Muscle layer of colon (tissue), 2 donors: ENCODE data around the gene WLS.
"Not testable (repeated sequence)": the region's sequence is repeated elsewhere in the genome, so short reads cannot be mapped to it uniquely, and the experiment has no call there.

Experiments used
- H3K27ac ChIP-seq: one replicate; pipeline ENCODE4 v1.7.0; 2013; ENCODE audit warnings: low read depth, mild to moderate bottlenecking, low read length, moderate library complexity
- H3K27me3 ChIP-seq, 2 donors: one replicate each; pipeline ENCODE4 v1.7.0; 2013; ENCODE audit warnings: low read length in 2 of 2, mild to moderate bottlenecking in 2 of 2; ENCODE audit not compliant: insufficient read depth in 2 of 2, control insufficient read depth in 1 of 2
- H3K36me3 ChIP-seq: one replicate; pipeline ENCODE4 v1.7.0; 2013; ENCODE audit warnings: mild to moderate bottlenecking, low read length; ENCODE audit not compliant: insufficient read depth
- H3K4me1 ChIP-seq: one replicate; pipeline ENCODE4 v1.7.0; 2013; ENCODE audit warnings: mild to moderate bottlenecking, low read length; ENCODE audit not compliant: insufficient read depth
- H3K4me3 ChIP-seq, 2 donors: one replicate each; pipeline ENCODE4 v1.7.0; 2013; ENCODE audit warnings: low read length in 2 of 2, low read depth in 1 of 2, mild to moderate bottlenecking in 1 of 2, moderate library complexity in 1 of 2
- H3K9ac ChIP-seq: one replicate; pipeline ENCODE4 v1.7.0; 2013; ENCODE audit warnings: low read length
- H3K9me3 ChIP-seq: one replicate; pipeline ENCODE4 v1.7.0; 2013; ENCODE audit warnings: mild to moderate bottlenecking, low read length
- donor health status: abdominal sarcoma.
- donor health status: Adenocarcinoma of cecum.

WLS gene

DNA sequence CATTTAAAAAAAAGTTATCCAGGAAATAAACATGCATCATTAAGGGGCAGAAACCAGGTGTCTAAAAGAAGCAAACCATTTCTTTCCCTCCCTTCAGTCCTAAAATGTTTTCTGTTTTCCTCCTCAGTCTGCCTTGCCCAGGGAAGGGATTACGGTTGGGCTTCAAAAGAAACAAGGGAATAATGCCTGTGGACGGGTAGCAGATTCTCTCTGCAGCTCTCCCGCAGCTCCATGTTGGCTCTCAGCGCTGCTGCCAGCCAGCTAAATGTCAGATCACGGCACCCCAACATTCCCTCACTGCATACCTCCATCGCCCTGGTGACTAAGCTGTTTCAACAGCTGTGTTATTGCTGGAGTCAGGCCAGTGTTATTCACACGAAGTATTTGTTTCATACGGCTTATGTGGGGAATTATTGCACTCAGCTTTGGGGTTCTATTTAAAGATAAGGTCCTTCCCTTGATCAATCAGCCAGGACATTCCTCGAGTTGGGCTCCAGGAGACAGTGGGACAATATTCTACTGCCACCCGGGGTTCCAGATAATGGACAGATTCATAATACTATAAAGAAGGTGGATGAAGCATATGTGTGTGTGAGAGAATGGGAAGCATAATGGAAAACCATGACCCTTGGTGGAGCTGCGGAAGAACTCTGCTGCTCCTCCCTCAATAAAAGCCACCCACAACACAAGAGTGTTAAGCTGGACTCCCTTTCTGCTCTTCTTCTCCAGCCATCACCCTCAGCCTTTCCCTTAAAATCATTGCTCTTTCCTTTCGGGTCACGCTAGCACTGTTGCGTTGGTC lies 58.2 kb downstream of the WLS start:
- H3K9ac ChIP-seq, result no peak overlapping the region
- no peaks in the 10 kb centered on the region for H3K36me3 ChIP-seq
- no peaks in the 10 kb centered on the region for H3K27me3 ChIP-seq
- peak overlapping the region in 1 of 2 donors; percentile 29 for H3K4me3 ChIP-seq
- H3K9me3 ChIP-seq, result no peaks in the 10 kb centered on the region
- peaks cover 54% of the 10 kb centered on the region for H3K4me1 ChIP-seq
- H3K27ac ChIP-seq, result peak overlapping the region; percentile 64

DNA sequence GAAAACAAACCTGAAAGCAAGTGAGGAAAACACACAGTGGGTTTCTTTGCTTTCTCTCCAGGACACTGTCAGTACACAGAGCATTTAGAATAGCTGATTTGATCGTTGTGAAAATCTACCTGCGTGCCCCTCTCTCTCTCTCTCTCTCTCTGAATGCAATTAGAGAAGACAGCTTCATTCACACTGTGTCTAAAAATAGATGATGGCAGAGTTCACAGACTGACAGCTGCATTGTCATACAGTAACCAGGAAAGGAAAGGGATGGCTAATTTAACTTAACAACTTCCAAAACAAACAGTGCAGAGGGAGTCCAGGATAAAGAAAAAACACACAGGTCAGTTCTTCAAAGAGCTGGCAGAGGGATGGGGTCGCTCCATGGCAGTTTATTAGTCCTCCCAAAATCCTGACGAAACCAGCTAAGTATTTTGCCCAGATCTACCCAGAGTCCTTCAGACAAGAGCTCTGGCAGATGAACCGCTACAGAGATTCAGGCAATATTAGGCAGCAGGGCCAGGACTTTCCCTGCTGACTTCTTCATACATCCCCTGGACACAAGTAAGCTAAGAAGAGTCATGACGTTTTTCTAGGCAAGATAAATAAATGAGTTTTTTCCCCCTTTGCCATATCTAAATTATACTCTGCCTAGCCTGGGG lies 58.9 kb downstream of the WLS start:
- Histone ChIP-seq H3K27ac (peak overlapping the region; percentile 64), H3K4me3 (peak overlapping the region in 1 of 2 donors; percentile 29), H3K27me3 (no peaks in the 10 kb centered on the region), H3K4me1 (peaks cover 59% of the 10 kb centered on the region), H3K9me3 (no peaks in the 10 kb centered on the region), H3K36me3 (no peaks in the 10 kb centered on the region), H3K9ac (no peak overlapping the region)

DNA sequence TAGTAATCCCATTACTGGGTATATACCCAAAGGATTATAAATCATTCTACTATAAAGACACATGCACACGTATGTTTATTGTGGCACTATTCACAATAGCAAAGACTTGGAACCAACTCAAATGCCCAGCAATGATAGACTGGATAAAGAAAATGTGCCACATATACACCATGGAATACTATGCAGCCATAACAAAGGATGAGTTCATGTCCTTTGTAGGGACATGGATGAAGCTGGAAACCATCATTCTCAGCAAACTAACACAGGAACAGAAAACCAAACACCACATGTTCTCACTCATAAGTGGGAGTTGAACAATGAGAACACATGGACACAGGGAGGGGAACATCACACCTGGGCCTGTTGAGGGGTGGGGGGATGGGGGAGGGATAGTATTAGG lies 60.5 kb downstream of the WLS start:
- not testable (repeated sequence) for H3K36me3 ChIP-seq, H3K4me3 ChIP-seq, H3K9ac ChIP-seq, H3K9me3 ChIP-seq, H3K27me3 ChIP-seq, H3K27ac ChIP-seq
- peaks cover 60% of the 10 kb centered on the region for H3K4me1 ChIP-seq

DNA sequence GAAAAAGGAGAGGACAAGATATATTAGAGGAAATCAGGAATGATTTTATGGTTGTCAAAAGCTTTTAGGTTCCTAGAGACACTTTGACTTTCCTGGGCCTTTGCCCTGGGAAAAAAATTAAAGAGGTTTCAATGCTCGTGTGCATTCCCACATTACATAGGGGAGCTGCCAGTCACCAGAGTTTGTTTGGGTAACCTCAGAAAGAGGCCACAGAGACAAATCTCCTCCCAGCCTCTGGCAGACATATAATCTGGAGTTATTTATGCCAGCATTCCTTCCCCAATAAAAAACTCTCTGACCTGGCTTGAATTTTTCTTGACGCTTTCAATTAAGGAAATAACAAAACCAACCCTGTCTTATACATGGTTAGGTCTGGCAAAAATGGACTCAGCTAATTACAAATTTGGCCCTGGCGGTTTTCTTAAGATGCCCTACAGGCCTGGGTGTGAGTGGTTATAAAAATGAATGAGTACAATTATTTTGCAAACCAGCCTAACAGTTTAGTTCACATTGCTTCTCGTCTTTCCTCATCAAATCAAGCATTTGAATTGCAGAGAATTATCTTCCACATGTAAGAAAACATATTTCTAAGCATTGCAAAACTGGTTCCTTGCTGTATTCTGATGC lies 63.7 kb downstream of the WLS start:
- H3K27me3 ChIP-seq, result no peaks in the 10 kb centered on the region
- peak overlapping the region; percentile 4 for H3K27ac ChIP-seq
- H3K9me3 ChIP-seq, result no peaks in the 10 kb centered on the region
- H3K4me1 ChIP-seq, result peaks cover 41% of the 10 kb centered on the region
- no peak overlapping the region for H3K9ac ChIP-seq
- H3K36me3 ChIP-seq, result no peaks in the 10 kb centered on the region
- H3K4me3 ChIP-seq, result no peak overlapping the region

DNA sequence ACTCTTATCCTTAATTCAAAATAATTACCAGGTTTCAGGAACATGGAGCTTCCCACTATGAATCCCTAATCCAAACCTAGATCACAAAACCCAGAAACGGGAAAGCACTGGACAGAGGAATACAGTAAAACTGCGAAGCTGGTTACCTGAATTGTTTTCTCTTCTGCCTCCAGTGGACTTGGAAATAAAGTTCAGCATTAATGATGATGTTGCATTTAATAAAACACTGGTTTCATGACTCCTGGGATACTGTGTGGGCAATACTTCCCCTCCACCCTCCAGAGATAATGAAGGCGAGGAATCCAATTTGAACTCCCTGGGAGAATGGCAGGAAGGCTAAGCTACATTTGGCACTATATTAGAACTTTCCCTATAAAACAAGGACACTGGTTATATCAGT lies 65.1 kb downstream of the WLS start:
- H3K4me1 ChIP-seq, result peaks cover 31% of the 10 kb centered on the region
- H3K36me3 ChIP-seq, result no peaks in the 10 kb centered on the region
- no peaks in the 10 kb centered on the region for H3K9me3 ChIP-seq
- H3K9ac ChIP-seq, result no peak overlapping the region
- H3K27me3 ChIP-seq, result no peaks in the 10 kb centered on the region
- H3K4me3 ChIP-seq, result no peak overlapping the region
- no peak overlapping the region for H3K27ac ChIP-seq

DNA sequence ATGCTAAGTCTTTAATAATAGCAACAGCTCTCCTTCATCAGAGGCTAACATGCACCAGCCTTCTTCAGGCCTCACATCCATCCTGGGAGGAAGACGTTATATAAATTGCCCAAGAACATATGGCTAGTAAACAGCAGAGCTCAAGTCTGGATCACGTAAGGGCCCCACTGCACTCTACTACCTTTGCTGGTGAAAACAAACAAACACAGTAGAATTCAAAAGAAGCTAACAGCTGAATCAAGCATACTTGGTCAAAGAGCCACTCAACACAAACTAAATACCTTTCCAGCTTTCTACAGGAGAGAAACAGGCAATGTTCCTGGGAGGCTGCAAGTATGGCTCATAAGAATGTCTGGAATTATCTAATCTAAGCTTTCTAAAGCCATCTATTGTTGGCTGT lies 66.0 kb downstream of the WLS start:
- Histone ChIP-seq H3K4me3 (no peak overlapping the region), H3K27me3 (no peaks in the 10 kb centered on the region), H3K27ac (no peak overlapping the region), H3K36me3 (no peaks in the 10 kb centered on the region), H3K9ac (no peak overlapping the region), H3K4me1 (peaks cover 31% of the 10 kb centered on the region), H3K9me3 (no peaks in the 10 kb centered on the region)

DNA sequence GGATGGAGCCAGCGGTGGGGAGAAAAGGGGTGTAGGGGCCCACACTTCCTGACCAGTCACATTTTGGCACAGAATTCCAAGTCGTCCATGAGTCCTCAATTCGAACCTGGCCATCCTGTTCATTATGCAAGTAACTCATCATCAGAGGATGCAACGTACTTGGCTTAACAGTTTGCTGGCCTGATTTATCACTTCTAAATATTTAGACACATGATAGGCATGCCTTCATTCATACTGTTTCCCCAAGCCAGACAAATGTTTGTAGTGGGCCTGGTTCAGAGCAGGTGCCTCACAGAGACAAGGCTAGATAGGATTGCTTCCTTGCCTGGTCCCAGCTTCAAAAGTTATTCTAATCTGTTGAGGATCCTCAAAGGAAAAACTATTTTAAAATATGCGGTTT lies 66.7 kb downstream of the WLS start:
- no peak overlapping the region for H3K4me3 ChIP-seq
- no peaks in the 10 kb centered on the region for H3K9me3 ChIP-seq
- H3K9ac ChIP-seq, result no peak overlapping the region
- no peaks in the 10 kb centered on the region for H3K27me3 ChIP-seq
- H3K36me3 ChIP-seq, result no peaks in the 10 kb centered on the region
- H3K27ac ChIP-seq, result no peak overlapping the region
- peaks cover 31% of the 10 kb centered on the region for H3K4me1 ChIP-seq

DNA sequence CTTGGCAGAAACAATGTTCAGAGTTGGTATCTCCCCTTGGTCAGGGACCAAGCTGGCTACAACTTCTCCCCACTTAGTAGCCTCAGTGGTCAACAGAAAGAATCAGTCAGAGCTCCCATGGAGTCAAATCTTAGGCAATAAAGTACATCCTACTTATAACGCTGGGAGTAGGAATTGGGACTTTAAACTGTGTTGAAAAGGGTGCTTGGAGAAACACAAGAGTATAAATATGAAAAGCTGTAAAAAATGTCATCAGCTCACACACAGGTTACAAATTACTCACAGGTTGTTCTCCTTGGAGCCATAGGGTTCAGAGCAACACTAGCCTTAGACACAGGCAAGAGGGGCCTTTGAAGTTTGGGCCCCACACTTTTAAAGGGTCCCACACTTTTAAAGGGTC lies 67.4 kb downstream of the WLS start:
- H3K4me1 ChIP-seq, result peaks cover 31% of the 10 kb centered on the region
- no peak overlapping the region for H3K4me3 ChIP-seq
- no peaks in the 10 kb centered on the region for H3K9me3 ChIP-seq
- no peaks in the 10 kb centered on the region for H3K27me3 ChIP-seq
- H3K36me3 ChIP-seq, result no peaks in the 10 kb centered on the region
- no peak overlapping the region for H3K9ac ChIP-seq
- no peak overlapping the region for H3K27ac ChIP-seq

DNA sequence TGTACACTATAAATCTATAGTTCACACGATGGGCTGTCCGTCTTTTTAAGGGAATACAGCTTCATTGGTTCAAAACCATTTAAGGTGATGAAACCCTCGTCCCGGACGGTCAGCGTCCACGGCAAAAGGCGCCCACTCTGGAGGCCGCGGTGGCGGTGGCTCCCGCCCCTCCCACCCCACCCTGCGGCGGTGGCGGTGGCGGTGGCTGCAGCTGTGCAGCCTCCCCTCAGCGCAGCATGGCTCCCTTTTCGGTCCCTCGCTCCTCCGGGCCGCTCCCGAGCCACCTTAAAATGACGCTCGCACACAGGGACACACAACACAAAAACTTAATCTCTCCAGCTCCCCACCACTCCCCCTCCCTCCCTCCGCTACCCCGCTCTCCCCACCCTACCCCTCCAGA lies 69.1 kb downstream of the WLS start:
- H3K9me3 ChIP-seq, result no peaks in the 10 kb centered on the region
- H3K36me3 ChIP-seq, result peaks cover 9% of the 10 kb centered on the region
- H3K4me1 ChIP-seq, result peaks cover 15% of the 10 kb centered on the region
- no peak overlapping the region for H3K27ac ChIP-seq
- H3K9ac ChIP-seq, result no peak overlapping the region
- no peaks in the 10 kb centered on the region for H3K27me3 ChIP-seq
- no peak overlapping the region for H3K4me3 ChIP-seq

DNA sequence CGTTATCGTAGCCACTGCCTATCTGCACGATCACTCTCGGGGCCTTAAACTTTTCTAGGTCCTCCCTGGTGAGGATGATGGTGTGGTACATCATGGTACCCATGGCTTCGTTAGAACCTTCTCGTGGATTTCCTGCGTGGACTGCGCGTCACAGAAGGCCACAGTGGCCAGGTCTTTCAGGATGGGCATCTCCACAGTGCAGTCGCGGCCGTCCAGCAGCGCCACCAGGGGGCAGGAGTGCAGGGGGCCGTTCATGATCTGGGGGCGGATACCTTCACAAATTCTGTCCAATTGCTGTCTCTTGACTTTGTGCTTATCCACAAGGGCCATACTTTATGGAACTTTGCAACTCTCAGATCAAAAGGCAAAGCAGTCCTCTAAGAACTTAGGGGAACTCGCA lies 69.6 kb downstream of the WLS start:
- no peak overlapping the region for H3K4me3 ChIP-seq
- H3K36me3 ChIP-seq, result peaks cover 14% of the 10 kb centered on the region
- no peaks in the 10 kb centered on the region for H3K27me3 ChIP-seq
- no peak overlapping the region for H3K27ac ChIP-seq
- H3K4me1 ChIP-seq, result peaks cover 11% of the 10 kb centered on the region
- no peak overlapping the region for H3K9ac ChIP-seq
- H3K9me3 ChIP-seq, result no peaks in the 10 kb centered on the region

DNA sequence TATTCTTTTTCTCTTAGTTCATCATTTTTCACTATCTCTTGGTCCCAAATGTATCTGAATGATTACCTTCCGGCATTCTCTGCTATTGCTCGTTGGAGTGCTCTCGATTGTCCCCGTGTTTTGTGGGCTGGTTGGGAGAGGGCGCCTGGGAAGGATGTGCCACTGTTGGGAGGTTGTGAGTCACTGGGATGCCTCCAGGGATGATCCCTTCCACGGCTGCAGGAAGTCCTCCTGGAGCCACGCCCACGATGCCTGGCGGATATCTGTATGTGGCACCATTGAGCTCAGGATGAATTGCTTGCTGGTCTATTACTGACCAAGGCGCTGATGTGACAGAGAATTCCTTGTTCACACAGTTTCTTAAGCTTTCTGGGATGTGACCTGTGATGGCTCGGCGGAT lies 70.7 kb downstream of the WLS start:
- not testable (repeated sequence) for H3K4me1 ChIP-seq, H3K9ac ChIP-seq, H3K9me3 ChIP-seq, H3K27ac ChIP-seq, H3K27me3 ChIP-seq, H3K4me3 ChIP-seq
- H3K36me3 ChIP-seq, result peaks cover 21% of the 10 kb centered on the region
